HG03025 (cell line): ENCODE measurements around the gene ZSWIM3.
"Not testable (repeated sequence)": the region's sequence is repeated elsewhere in the genome, so short reads cannot be mapped to it uniquely, and the experiment has no call there.

Experiments
- ATAC-seq: cut with Tn5 transposase; IDR thresholded peaks from one replicate; pipeline ENCODE4 v1.9.1; 2021; ENCODE audit warnings: mild to moderate bottlenecking, moderate library complexity; ENCODE audit not compliant: unreplicated experiment, low FRiP score

The ZSWIM3 gene

DNA sequence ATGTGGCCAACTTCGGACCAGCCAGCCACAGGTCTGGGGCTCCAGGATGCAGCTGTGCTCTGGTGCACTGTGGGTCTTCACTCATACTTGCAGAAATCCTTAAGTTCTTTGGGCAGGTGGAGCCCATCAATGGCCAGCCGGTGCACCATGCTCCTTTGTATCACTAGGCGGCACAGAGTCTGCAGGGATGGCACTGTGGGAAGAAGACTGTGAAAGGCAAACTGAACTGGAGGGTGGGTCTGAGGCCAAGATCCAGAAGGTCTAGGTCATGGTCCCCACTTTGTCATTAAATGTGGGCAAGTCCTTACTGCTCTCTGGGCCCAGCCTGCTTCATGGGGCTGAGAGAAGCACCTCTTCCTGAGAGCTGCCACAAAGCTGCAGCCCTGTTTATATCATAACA lies 31.3 kb downstream of the ZSWIM3 start:
- ATAC-seq, result no peak

GRCh38 chr20:45890077-45890984 lies 32.9 kb downstream of the ZSWIM3 start:
- peak; percentile 23 for ATAC-seq

DNA sequence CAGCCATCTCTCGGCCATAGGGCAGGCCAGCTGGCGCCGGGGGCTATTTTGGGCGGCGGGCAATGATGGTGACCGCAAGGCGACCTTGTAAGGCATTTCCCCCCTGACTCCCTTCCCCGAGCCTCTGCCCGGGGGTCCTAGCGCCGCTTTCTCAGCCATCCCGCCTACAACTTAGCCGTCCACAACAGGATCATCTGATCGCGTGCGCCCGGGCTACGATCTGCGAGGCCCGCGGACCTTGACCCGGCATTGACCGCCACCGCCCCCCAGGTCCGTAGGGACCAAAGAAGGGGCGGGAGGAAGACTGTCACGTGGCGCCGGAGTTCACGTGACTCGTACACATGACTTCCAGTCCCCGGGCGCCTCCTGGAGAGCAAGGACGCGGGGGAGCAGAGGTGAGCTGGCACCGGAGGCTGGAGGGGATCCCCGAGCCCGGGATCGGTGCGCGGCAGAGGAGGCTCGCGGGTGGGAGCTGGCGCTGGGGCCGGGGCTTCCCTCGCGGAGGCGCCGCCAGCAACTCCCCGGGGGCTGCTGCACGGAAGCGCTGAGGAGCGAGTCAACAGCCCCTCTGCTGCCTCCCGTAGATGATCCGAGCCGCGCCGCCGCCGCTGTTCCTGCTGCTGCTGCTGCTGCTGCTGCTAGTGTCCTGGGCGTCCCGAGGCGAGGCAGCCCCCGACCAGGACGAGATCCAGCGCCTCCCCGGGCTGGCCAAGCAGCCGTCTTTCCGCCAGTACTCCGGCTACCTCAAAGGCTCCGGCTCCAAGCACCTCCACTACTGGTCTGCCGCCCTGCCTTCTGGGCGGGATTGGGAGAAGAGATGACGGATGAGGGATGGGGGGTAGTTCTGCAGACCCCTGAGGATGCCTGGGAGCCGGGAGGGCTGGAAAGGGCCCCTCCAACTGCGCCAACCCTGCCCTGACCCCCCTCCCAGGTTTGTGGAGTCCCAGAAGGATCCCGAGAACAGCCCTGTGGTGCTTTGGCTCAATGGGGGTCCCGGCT lies 33.9 kb downstream of the ZSWIM3 start, which contains the start of the genes CTSA and NEURL2:
Gene CTSA, plus strand, starts transcription at position 351 of the 999 bp plus-strand sequence. Its CDS starts 234 bp downstream, at position 585.
Gene NEURL2, minus strand, starts transcription at position 224 of the 999 bp plus-strand sequence. Its CDS starts 217 bp downstream, at position 7.
- ATAC-seq, result peak; percentile 57

GRCh38 chr20:45892049-45892825 lies 34.8 kb downstream of the ZSWIM3 start:
- no peak for ATAC-seq

- ATAC-seq, result no peak
Observed at GRCh38 chr20:45892828-45893500, 35.5 kb downstream of the ZSWIM3 start.

GRCh38 chr20:45893831-45894230 lies 36.4 kb downstream of the ZSWIM3 start:
- ATAC-seq, result no peak

GRCh38 chr20:45894797-45895196 lies 37.4 kb downstream of the ZSWIM3 start:
- no peak for ATAC-seq

GRCh38 chr20:45896641-45897161 lies 39.3 kb downstream of the ZSWIM3 start:
- no peak for ATAC-seq

DNA sequence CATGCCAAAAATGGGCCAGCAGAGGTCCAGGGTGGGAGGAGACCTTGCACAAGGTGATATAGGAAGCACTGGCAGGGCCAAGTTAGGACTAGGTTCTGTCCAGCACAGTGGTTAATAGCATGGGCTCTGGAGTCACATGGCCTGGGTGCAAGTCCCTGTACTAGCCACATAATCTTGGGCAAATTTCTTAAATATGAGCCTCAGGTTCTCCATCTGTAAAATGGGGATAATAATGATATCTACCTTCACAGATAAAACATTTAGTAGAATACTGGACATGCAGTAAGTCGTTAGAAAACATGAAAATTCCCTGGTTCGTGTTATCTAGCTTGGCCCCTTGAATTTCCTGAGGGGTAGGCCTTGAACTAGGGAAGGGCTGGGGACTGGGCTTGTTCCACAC lies 39.9 kb downstream of the ZSWIM3 start:
- no peak for ATAC-seq

- ATAC-seq, result no peak
Observed at GRCh38 chr20:45897692-45898091, 40.3 kb downstream of the ZSWIM3 start.

DNA sequence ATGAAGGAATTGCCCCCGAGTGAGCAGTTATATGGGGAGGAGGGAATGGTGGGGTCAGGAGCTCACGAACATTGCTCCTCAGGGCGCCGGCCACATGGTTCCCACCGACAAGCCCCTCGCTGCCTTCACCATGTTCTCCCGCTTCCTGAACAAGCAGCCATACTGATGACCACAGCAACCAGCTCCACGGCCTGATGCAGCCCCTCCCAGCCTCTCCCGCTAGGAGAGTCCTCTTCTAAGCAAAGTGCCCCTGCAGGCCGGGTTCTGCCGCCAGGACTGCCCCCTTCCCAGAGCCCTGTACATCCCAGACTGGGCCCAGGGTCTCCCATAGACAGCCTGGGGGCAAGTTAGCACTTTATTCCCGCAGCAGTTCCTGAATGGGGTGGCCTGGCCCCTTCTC lies 40.9 kb downstream of the ZSWIM3 start:
- ATAC-seq, result no peak

DNA sequence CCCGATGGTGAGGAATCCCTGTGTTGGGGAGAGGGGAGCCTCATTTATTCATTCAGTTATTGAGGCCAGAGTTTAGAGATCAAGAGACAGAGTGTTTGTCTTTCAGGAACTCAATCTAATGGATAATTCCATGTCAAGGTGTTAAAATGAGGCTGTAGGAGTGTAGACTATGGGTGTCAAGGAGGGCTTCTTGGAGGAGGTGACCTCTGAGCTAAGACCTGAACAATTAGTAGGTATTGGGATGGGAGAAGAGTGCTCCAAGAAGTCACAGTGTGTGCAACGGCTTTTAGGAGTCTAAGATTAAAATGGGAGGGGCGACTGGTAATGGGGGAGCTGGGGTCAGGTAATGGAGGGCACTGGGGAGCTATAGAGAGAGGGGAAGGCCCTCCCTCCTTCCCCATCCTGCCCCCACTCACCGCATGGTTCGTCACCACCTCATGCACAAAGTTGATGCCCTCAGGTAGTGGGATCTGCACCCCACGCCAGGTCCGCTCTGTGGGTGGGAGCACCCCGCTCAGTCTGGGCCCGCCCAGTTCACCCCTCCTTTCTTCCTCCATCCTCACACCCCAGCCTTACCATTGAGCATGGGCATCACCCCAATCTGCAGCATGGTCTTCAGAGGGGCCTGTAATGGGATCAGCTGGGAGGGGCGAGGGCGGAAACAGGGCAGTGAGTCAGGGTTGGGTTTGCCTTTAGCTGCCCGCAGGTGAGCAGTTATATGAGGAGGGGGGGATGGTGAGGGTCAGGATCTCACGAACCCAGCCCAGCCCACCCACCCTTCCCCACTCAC lies 41.8 kb downstream of the ZSWIM3 start:
- no peak for ATAC-seq

GRCh38 chr20:45901332-45901731 lies 43.9 kb downstream of the ZSWIM3 start:
- not testable (repeated sequence) for ATAC-seq

DNA sequence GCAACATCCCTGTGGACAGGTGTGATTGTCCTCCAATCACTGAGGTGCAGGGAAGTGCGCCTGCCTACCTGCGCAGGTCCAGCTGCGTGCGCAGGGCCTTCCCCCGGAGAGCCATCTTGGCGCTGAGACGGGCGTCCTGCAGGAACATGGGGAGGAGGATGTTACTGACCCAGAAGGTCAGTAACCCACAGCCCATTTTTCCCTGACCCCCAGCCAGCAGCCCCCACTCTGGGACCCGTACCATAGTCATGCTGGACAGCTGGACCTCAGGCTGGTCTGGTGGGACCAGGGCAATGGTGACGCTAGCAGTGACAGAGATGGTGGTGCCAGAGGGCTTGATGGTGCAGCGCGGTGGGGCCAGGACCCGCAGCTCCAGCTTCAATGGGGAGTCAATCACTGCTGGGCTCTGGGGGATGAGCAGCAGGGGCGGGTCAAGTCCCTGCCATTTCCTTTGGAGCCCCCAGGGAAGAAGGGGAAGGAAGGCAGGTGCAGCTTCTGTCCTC lies 44.8 kb downstream of the ZSWIM3 start:
- no peak for ATAC-seq

- ATAC-seq, result no peak
Observed at GRCh38 chr20:45904583-45905504, 47.4 kb downstream of the ZSWIM3 start.

GRCh38 chr20:45905505-45906079 lies 48.2 kb downstream of the ZSWIM3 start:
- no peak for ATAC-seq
